DND-41 (cell line): ENCODE data around the gene H1-8.
"Not testable (repeated sequence)": the region's sequence is repeated elsewhere in the genome, so short reads cannot be mapped to it uniquely, and the experiment has no call there.

Experiments used
- EZH2 ChIP-seq: IDR thresholded peaks from 3 replicates; pipeline ENCODE4 v1.6.1; 2012; ENCODE audit warnings: borderline replicate concordance, low read depth, mild to moderate bottlenecking, moderate library complexity, low read length, inconsistent platforms; ENCODE audit not compliant: severe bottlenecking
- TF ChIP-seq, protein P1 (sequence below): IDR thresholded peaks from 2 replicates; pipeline ENCODE4 v1.5.1; 2012; ENCODE audit warnings: borderline replicate concordance, low read length, moderate library complexity, mild to moderate bottlenecking; ENCODE audit not compliant: poor library complexity, severe bottlenecking; ENCODE audit errors: extremely low read depth

DNA sequence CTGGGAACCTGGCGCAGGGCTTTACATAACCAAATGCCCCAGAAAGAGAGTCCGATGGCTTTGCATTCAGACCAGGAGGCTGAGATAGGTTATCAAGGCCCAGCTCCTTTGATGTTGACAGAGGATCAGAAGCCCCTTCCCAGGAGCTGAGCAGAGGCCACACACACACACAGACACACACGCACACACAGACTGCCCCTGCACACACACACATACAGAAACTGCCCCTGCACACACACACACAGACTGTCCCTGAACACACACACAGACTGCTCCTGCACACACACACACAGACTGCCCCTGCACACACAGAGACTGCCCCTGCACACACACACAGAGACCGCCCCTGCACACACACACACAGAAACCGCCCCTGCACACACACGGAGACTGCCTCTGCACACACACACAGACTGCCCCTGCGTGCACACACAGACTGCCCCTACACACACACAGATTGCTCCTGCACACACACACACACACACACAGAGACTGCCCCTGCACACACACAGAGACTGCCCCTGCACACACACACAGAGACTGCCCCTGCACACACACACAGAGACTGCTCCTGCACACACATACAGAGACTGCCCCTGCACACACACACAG, 27.0 kb upstream of the H1-8 start:
- TF ChIP-seq, protein P1, sequence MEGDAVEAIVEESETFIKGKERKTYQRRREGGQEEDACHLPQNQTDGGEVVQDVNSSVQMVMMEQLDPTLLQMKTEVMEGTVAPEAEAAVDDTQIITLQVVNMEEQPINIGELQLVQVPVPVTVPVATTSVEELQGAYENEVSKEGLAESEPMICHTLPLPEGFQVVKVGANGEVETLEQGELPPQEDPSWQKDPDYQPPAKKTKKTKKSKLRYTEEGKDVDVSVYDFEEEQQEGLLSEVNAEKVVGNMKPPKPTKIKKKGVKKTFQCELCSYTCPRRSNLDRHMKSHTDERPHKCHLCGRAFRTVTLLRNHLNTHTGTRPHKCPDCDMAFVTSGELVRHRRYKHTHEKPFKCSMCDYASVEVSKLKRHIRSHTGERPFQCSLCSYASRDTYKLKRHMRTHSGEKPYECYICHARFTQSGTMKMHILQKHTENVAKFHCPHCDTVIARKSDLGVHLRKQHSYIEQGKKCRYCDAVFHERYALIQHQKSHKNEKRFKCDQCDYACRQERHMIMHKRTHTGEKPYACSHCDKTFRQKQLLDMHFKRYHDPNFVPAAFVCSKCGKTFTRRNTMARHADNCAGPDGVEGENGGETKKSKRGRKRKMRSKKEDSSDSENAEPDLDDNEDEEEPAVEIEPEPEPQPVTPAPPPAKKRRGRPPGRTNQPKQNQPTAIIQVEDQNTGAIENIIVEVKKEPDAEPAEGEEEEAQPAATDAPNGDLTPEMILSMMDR = not testable (repeated sequence)
- TF ChIP-seq EZH2 = not testable (repeated sequence)
